PC-3 (cell line): ENCODE measurements around the gene KIF21A.

Experiments
- EZH2phosphoT487 ChIP-seq: fragments of 300-600 bp; sonication (generic); IDR thresholded peaks from 2 replicates; pipeline ENCODE4 v1.6.1; 2018; ENCODE audit warnings: mild to moderate bottlenecking, antibody characterized with exemption, low read length, borderline replicate concordance
- TF ChIP-seq, protein P1 (sequence below): fragments of 300-600 bp; sonication (generic); conservative IDR thresholded peaks from 2 replicates; pipeline ENCODE4 v1.5.1; 2017; ENCODE audit warnings: antibody characterized with exemption, low read depth, mild to moderate bottlenecking, low read length

GRCh38 chr12:39343665-39344064 lies 99.3 kb downstream of the KIF21A start:
- TF ChIP-seq, protein P1, sequence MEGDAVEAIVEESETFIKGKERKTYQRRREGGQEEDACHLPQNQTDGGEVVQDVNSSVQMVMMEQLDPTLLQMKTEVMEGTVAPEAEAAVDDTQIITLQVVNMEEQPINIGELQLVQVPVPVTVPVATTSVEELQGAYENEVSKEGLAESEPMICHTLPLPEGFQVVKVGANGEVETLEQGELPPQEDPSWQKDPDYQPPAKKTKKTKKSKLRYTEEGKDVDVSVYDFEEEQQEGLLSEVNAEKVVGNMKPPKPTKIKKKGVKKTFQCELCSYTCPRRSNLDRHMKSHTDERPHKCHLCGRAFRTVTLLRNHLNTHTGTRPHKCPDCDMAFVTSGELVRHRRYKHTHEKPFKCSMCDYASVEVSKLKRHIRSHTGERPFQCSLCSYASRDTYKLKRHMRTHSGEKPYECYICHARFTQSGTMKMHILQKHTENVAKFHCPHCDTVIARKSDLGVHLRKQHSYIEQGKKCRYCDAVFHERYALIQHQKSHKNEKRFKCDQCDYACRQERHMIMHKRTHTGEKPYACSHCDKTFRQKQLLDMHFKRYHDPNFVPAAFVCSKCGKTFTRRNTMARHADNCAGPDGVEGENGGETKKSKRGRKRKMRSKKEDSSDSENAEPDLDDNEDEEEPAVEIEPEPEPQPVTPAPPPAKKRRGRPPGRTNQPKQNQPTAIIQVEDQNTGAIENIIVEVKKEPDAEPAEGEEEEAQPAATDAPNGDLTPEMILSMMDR, result no peak
- no peak for TF ChIP-seq EZH2phosphoT487
